Fibroblast of the aortic adventitia (primary cell): ENCODE measurements around the gene WDR27. TPM values are rescaled to one million over a fixed set of nuclear protein-coding genes. Genes with fewer than 3 reads are reported as not detected.
A peak's percentile ranks its signal among the peaks of the same experiment; 100 is the strongest.

ENCODE experiments used
- DNase-seq: peaks from one replicate; pipeline ENCODE4 v3.0.0-alpha.2; 2010; ENCODE audit warnings: low read depth
- H3K4me3 ChIP-seq: 2 replicates; pipeline ENCODE4 v1.5.1; 2011; ENCODE audit warnings: low read depth, mild to moderate bottlenecking, control low read depth, low read length, moderate library complexity
- total RNA-seq: library from RNA; depleted of rRNA; stranded (reverse); fragments of >200 nt; gene quantifications from 2 replicates; pipeline ENCODE4 v1.2.3, GENCODE V29; 2012; ENCODE audit warnings: low replicate concordance
- TF ChIP-seq, protein P1 (sequence below): IDR thresholded peaks from 2 replicates; pipeline ENCODE4 v1.5.1; 2011; ENCODE audit warnings: mild to moderate bottlenecking, low read length, control low read depth, inconsistent platforms; ENCODE audit not compliant: insufficient read depth

WDR27 gene
- total RNA-seq, 1 donor: 19.9 TPM

DNA sequence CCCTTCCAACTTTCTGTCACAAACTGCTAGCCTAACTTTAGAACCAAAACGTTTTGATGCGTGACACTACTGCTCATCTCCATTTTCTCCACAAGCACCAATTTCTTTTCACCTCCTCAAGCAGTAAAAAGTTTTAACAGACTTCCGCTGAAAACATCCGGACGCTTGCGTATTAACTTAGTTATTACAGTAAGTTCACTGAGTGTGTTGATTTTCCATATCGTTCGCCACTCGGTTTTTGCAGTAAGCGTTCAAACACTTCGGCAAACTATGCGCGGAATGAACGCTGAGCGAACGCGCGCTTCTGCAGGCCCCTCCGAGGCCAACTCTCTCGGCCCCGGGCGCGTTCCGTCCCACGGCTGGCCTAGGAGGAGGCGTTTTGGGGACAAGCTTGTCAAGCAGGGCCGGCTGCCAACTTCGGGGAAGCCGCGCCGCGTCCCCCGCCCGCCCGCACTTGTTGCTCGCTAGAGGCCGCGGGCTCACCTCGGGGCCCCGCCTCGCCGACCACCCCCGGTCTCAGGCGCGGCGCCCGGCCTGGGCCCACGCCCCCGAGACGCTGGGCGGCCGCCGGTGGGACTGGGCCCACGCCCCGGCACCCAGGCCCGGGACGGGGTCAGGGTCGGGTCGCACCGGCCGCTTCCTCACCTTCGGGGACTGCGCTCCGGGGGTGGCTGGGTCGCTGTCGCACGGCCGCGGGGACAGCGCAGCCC lies 21.5 kb upstream of the WDR27 start:
- DNase-seq: peak; percentile 75
- peak overlapping the region; percentile 75 for H3K4me3 ChIP-seq
- TF ChIP-seq, protein P1, sequence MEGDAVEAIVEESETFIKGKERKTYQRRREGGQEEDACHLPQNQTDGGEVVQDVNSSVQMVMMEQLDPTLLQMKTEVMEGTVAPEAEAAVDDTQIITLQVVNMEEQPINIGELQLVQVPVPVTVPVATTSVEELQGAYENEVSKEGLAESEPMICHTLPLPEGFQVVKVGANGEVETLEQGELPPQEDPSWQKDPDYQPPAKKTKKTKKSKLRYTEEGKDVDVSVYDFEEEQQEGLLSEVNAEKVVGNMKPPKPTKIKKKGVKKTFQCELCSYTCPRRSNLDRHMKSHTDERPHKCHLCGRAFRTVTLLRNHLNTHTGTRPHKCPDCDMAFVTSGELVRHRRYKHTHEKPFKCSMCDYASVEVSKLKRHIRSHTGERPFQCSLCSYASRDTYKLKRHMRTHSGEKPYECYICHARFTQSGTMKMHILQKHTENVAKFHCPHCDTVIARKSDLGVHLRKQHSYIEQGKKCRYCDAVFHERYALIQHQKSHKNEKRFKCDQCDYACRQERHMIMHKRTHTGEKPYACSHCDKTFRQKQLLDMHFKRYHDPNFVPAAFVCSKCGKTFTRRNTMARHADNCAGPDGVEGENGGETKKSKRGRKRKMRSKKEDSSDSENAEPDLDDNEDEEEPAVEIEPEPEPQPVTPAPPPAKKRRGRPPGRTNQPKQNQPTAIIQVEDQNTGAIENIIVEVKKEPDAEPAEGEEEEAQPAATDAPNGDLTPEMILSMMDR: no peak

GRCh38 chr6:169722362-169723199 lies 20.8 kb upstream of the WDR27 start:
- peak overlapping the region; percentile 75 for H3K4me3 ChIP-seq
- DNase-seq: peak; percentile 81
- TF ChIP-seq, protein P1: no peak

DNA sequence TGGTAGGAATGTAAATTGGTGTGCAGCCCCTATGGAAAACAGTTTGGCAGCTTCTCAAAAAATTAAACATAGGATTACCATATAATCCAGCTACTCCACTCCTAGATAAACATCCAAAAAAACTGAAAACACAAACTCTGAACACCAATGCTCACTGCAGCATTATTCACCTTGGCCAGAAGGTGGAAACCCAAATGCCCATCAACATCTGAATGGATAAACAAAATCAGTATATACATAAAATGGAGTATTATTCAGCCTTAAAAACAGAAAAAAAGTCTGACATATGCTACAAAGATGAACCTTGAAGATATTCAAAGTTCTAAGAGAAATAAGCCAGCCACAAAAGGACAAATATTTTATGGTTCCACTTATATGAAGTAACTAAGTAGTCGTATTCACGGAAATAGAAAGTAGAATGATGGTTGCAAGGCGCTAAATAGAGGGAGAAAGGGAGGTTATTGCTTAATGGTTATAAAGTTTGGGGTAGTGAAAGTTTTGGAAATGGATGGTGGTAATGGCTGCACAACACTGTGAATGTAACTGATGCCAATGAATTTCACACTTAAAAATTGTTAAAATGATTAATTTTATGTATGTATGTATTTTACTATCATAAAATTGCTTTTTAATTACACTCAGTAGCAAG lies 18.5 kb upstream of the WDR27 start:
- TF ChIP-seq, protein P1: peak; percentile 14
- no peak overlapping the region for H3K4me3 ChIP-seq
- DNase-seq: no peak

GRCh38 chr6:169719117-169719516 lies 17.3 kb upstream of the WDR27 start:
- TF ChIP-seq, protein P1: no peak
- no peak overlapping the region for H3K4me3 ChIP-seq
- DNase-seq: no peak

GRCh38 chr6:169714595-169714994 lies 12.8 kb upstream of the WDR27 start:
- no peak for DNase-seq
- TF ChIP-seq, protein P1: no peak
- H3K4me3 ChIP-seq: no peak overlapping the region

DNA sequence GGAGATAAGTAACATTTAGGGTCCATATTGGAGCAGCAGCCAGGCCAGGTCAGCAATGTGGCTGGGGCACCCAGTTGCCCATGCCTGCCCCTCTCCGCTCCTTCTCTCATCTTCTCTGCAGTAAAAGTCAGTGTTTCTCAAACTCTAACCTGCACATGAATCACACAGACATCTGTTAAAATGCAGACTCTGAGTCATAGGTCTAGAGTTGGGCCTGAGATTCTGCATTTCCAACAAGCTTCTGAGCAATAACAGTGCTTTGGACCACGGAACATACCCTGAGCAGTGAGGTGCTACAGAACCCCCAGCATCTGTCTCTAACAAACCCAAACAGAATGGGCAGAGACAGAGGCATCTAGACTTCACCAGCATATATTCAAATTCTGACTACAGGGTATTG lies 12.3 kb upstream of the WDR27 start:
- TF ChIP-seq, protein P1: no peak
- no peak overlapping the region for H3K4me3 ChIP-seq
- DNase-seq: no peak
